ENCODE measurements around the gene MPRIP. TPM values are rescaled to one million over a fixed set of nuclear protein-coding genes. Genes with fewer than 3 reads are reported as not detected.

The MPRIP gene
- total RNA-seq, 1 experiment from 2014 or later = 258 TPM

DNA sequence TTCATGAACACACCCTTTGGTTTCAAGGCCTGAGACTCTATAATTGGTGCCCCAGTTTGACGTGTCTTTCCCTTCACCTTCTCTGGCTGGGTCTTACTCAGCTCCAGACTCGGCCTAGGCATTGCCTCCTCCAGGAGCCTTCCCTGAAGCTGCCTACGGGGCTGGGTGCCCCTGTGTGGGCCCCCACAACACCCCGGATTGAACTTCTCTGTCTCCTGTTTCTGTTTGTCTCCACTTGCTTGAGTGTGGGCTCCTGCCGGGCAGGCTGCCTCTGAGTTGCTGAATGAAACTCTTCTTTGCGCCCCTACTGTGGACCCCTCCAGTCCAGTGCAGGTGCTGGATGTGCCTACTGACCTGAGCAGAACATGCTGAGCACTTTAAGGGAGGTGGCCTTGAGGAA, 2.3 kb upstream of the MPRIP start:
- intact Hi-C loops (cut with micrococcal nuclease) = no loop called here
- Histone ChIP-seq H3K9ac (ENCODE audit: low read length) (no peak overlapping the region), H3K9me2 (ENCODE audit: insufficient read depth) (no peaks in the 10 kb centered on the region), H3K27ac (ENCODE audit: low read depth, low read length) (no peak overlapping the region), H3K4me1 (ENCODE audit: control insufficient read depth in 1 of 2, insufficient read depth in 2 of 2, low read length in 2 of 2) (peaks cover 35 to 54% of the 10 kb centered on the region in 2 experiments), H3K4me3 (replicated peaks in 1 of 2; ENCODE audit: low read depth in 1 of 2, low read length in 2 of 2) (no peak overlapping the region), H2AFZ (ENCODE audit: low read depth, low read length, poor library complexity, severe bottlenecking) (no peak overlapping the region), H4K20me1 (ENCODE audit: insufficient read depth) (peaks cover 9% of the 10 kb centered on the region; the same call in 1 of the 2 replicates), H3K9me3 (ENCODE audit: control insufficient read depth in 1 of 2, insufficient read depth in 1 of 2, low read depth in 1 of 2, low read length in 2 of 2) (no peaks in the 10 kb centered on the region), H3K27me3 (ENCODE audit: insufficient read depth, low read length) (no peaks in the 10 kb centered on the region), H3K79me2 (ENCODE audit: insufficient read depth, low read length) (peaks cover 22% of the 10 kb centered on the region), H3K36me3 (ENCODE audit: control insufficient read depth in 1 of 2, insufficient read depth in 2 of 2, low read length in 2 of 2) (no peaks in the 10 kb centered on the region; a peak in 1 of 4 replicates), H3K4me2 (ENCODE audit: low read length) (no peak overlapping the region)
- TF ChIP-seq EZH2 (IDR thresholded peaks at IDR 0.05) (no peak), CBX3 (IDR thresholded peaks at IDR 0.05; ENCODE audit: low read depth) (no peak), SP1 (IDR thresholded peaks at IDR 0.05; ENCODE audit: low read depth) (no peak), SIN3A (IDR thresholded peaks at IDR 0.05; ENCODE audit: low read depth) (no peak), RAD21 (IDR thresholded peaks at IDR 0.05; ENCODE audit: low read depth) (no peak), SRF (IDR thresholded peaks at IDR 0.05; ENCODE audit: low read depth) (no peak), POLR2AphosphoS5 (IDR thresholded peaks at IDR 0.05; ENCODE audit: low read depth, low read length) (no peak), CEBPB (IDR thresholded peaks at IDR 0.05; ENCODE audit: low read depth) (no peak)
- TF ChIP-seq, protein P1, sequence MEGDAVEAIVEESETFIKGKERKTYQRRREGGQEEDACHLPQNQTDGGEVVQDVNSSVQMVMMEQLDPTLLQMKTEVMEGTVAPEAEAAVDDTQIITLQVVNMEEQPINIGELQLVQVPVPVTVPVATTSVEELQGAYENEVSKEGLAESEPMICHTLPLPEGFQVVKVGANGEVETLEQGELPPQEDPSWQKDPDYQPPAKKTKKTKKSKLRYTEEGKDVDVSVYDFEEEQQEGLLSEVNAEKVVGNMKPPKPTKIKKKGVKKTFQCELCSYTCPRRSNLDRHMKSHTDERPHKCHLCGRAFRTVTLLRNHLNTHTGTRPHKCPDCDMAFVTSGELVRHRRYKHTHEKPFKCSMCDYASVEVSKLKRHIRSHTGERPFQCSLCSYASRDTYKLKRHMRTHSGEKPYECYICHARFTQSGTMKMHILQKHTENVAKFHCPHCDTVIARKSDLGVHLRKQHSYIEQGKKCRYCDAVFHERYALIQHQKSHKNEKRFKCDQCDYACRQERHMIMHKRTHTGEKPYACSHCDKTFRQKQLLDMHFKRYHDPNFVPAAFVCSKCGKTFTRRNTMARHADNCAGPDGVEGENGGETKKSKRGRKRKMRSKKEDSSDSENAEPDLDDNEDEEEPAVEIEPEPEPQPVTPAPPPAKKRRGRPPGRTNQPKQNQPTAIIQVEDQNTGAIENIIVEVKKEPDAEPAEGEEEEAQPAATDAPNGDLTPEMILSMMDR (IDR thresholded peaks at IDR 0.05 in 2 of 3, conservative IDR thresholded peaks at IDR 0.05 in 1 of 3; ENCODE audit: borderline replicate concordance in 1 of 3, insufficient read depth in 1 of 3, low read depth in 2 of 3, low read length in 2 of 3) = no peak
- no peak for DNase-seq (ENCODE audit: low read depth, low spot score)
- POLR2A ChIA-PET = interaction anchor here (0.7 kb wide), 1 partner anchor 19 kb away, joined by 6 read pairs; no protein-coding TSS in a partner anchor
- no peak for ATAC-seq
- no TSS peak for BruUV-seq (replicated peaks)
- CTCF ChIA-PET = no interaction called here
- RAD21 ChIA-PET (ENCODE audit: low non-redundant PET in 1 of 2, low total read pairs in 2 of 2, uncharacterized antibody in 2 of 2, unreplicated experiment in 2 of 2) = no interaction called here
